SK-N-SH treated with all-trans-retinoic acid at 6 μM for 48 hours (cell line): ENCODE measurements around the gene LENG1.
"Not testable (repeated sequence)": the region's sequence is repeated elsewhere in the genome, so short reads cannot be mapped to it uniquely, and the experiment has no call there.

ENCODE experiments used
- ATAC-seq: fragments of 200-7000 bp; cut with Tn5 transposase; 3 replicates; pipeline ENCODE4 v1.9.1; 2020; ENCODE audit warnings: mild to moderate bottlenecking, moderate library complexity
- BACH2 ChIP-seq: fragments of 250-450 bp; sonication (Bioruptor Pico); IDR thresholded peaks from 2 replicates; pipeline ENCODE4 v1.9.0; 2021; ENCODE audit warnings: mild to moderate bottlenecking, borderline replicate concordance
- CSDC2 ChIP-seq: fragments of 250-450 bp; sonication (Bioruptor Pico); IDR thresholded peaks from 2 replicates; pipeline ENCODE4 v1.5.0; 2020; ENCODE audit warnings: mild to moderate bottlenecking, moderate library complexity
- GLIS3 ChIP-seq: fragments of 250-450 bp; sonication (Bioruptor Pico); IDR thresholded peaks from 2 replicates; pipeline ENCODE4 v1.5.0; 2020; ENCODE audit warnings: mild to moderate bottlenecking, moderate library complexity
- ISL1 ChIP-seq: fragments of 250-450 bp; sonication (Bioruptor Pico); IDR thresholded peaks from 2 replicates; pipeline ENCODE4 v2.1.2; 2022; ENCODE audit warnings: mild to moderate bottlenecking, moderate library complexity
- OSR1 ChIP-seq: fragments of 250-450 bp; sonication (Bioruptor Pico); IDR thresholded peaks from 2 replicates; pipeline ENCODE4 v1.8.0; 2022; ENCODE audit warnings: moderate library complexity, mild to moderate bottlenecking, inconsistent platforms
- RARB ChIP-seq: fragments of 250-450 bp; sonication (Bioruptor Pico); IDR thresholded peaks from 2 replicates; pipeline ENCODE4 v1.8.0; 2021; ENCODE audit warnings: mild to moderate bottlenecking, moderate library complexity
- SNAI2 ChIP-seq: fragments of 250-450 bp; sonication (Bioruptor Pico); IDR thresholded peaks from 2 replicates; pipeline ENCODE4 v1.5.0; 2020; ENCODE audit warnings: mild to moderate bottlenecking, moderate library complexity
- TOX ChIP-seq: fragments of 250-450 bp; sonication (Bioruptor Pico); IDR thresholded peaks from 2 replicates; pipeline ENCODE4 v1.8.0; 2021; ENCODE audit warnings: mild to moderate bottlenecking, moderate library complexity, borderline replicate concordance
- ZC3H10 ChIP-seq: fragments of 250-450 bp; sonication (Bioruptor Pico); IDR thresholded peaks from 2 replicates; pipeline ENCODE4 v1.5.1; 2021; ENCODE audit warnings: mild to moderate bottlenecking, moderate library complexity
- ZFP30 ChIP-seq: fragments of 450-650 bp; formaldehyde crosslinking; IDR thresholded peaks from 2 replicates; pipeline ENCODE4 v1.5.0; 2022; ENCODE audit warnings: mild to moderate bottlenecking, moderate library complexity
- ZNF565 ChIP-seq: fragments of 450-650 bp; formaldehyde crosslinking; conservative IDR thresholded peaks from 2 replicates; pipeline ENCODE4 v1.5.0; 2020; ENCODE audit warnings: low read depth, mild to moderate bottlenecking, moderate library complexity
- TF ChIP-seq, protein P1 (sequence below): fragments of 250-450 bp; sonication (Bioruptor Pico); IDR thresholded peaks from 2 replicates; pipeline ENCODE4 v1.5.1; 2021; ENCODE audit warnings: mild to moderate bottlenecking, moderate library complexity
- TF ChIP-seq, protein P2 (sequence below): fragments of 250-450 bp; sonication (Bioruptor Pico); IDR thresholded peaks from 2 replicates; pipeline ENCODE4 v1.8.0; 2021; ENCODE audit warnings: low read depth, mild to moderate bottlenecking, moderate library complexity, borderline replicate concordance
- TF ChIP-seq, protein P3 (sequence below): fragments of 250-450 bp; sonication (Bioruptor Pico); IDR thresholded peaks from 2 replicates; pipeline ENCODE4 v1.5.0; 2020; ENCODE audit warnings: mild to moderate bottlenecking, moderate library complexity
- TF ChIP-seq, protein P4 (sequence below): fragments of 250-450 bp; sonication (Bioruptor Pico); IDR thresholded peaks from 2 replicates; pipeline ENCODE4 v1.5.1; 2020; ENCODE audit warnings: low read depth, mild to moderate bottlenecking, moderate library complexity

Gene LENG1

DNA sequence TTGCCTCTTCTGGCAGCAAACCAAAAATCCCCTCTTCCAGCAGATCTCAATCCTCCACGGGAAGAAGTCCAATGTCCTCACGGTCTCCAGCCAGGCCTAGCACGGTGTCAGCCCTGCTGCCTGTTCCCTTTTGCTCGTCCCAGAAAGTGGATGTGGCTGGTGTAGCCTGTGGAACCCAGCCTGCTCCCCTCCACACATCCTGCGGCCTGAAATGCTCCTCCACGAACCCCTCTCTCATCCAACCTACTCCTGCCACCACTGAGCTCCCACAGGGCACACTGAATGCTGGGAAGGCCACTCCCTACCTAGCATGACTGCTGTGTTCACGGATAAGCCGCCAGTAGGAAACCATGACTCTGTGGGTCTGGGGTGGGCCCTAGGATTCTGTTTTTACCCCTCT lies 26.8 kb upstream of the LENG1 start (continued):
- no peak for TF ChIP-seq OSR1 (CRISPR knock-in tag)
- no peak for TF ChIP-seq BACH2 (CRISPR knock-in tag)
- TF ChIP-seq CSDC2 (CRISPR knock-in tag) = no peak
- TF ChIP-seq, all 23 proteins: peak for 0

DNA sequence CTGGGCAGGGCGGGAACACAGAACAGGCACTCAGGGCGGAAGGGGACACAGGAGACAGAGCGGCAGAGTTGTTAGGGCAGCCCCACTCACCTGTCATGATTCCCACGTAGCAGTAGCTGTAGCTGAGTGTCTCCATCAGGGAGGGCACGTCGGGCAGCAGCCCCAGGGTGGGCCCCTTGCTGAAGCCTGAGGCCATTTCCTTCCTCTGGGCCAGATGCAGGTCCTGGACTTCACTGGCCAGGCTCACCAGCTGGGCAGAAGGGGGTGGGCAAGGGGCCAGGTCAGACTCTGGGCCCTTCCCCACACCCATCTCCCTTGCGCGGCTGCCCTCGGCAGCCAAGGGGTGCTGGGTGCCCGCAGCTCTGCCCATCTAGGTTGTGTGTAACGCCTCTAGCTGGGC lies 23.9 kb upstream of the LENG1 start:
- TF ChIP-seq, protein P1, sequence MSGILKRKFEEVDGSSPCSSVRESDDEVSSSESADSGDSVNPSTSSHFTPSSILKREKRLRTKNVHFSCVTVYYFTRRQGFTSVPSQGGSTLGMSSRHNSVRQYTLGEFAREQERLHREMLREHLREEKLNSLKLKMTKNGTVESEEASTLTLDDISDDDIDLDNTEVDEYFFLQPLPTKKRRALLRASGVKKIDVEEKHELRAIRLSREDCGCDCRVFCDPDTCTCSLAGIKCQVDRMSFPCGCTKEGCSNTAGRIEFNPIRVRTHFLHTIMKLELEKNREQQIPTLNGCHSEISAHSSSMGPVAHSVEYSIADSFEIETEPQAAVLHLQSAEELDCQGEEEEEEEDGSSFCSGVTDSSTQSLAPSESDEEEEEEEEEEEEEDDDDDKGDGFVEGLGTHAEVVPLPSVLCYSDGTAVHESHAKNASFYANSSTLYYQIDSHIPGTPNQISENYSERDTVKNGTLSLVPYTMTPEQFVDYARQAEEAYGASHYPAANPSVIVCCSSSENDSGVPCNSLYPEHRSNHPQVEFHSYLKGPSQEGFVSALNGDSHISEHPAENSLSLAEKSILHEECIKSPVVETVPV (CRISPR knock-in tag) = no peak
- TF ChIP-seq, protein P2, sequence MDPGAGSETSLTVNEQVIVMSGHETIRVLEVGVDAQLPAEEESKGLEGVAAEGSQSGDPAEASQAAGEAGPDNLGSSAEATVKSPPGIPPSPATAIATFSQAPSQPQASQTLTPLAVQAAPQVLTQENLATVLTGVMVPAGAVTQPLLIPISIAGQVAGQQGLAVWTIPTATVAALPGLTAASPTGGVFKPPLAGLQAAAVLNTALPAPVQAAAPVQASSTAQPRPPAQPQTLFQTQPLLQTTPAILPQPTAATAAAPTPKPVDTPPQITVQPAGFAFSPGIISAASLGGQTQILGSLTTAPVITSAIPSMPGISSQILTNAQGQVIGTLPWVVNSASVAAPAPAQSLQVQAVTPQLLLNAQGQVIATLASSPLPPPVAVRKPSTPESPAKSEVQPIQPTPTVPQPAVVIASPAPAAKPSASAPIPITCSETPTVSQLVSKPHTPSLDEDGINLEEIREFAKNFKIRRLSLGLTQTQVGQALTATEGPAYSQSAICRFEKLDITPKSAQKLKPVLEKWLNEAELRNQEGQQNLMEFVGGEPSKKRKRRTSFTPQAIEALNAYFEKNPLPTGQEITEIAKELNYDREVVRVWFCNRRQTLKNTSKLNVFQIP (CRISPR knock-in tag) = no peak
- no peak for TF ChIP-seq SNAI2 (CRISPR knock-in tag)
- TF ChIP-seq, protein P3, sequence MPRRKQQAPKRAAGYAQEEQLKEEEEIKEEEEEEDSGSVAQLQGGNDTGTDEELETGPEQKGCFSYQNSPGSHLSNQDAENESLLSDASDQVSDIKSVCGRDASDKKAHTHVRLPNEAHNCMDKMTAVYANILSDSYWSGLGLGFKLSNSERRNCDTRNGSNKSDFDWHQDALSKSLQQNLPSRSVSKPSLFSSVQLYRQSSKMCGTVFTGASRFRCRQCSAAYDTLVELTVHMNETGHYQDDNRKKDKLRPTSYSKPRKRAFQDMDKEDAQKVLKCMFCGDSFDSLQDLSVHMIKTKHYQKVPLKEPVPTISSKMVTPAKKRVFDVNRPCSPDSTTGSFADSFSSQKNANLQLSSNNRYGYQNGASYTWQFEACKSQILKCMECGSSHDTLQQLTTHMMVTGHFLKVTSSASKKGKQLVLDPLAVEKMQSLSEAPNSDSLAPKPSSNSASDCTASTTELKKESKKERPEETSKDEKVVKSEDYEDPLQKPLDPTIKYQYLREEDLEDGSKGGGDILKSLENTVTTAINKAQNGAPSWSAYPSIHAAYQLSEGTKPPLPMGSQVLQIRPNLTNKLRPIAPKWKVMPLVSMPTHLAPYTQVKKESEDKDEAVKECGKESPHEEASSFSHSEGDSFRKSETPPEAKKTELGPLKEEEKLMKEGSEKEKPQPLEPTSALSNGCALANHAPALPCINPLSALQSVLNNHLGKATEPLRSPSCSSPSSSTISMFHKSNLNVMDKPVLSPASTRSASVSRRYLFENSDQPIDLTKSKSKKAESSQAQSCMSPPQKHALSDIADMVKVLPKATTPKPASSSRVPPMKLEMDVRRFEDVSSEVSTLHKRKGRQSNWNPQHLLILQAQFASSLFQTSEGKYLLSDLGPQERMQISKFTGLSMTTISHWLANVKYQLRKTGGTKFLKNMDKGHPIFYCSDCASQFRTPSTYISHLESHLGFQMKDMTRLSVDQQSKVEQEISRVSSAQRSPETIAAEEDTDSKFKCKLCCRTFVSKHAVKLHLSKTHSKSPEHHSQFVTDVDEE (CRISPR knock-in tag) = no peak
- no peak for TF ChIP-seq ZFP30 (CRISPR knock-in tag)
- no peak for TF ChIP-seq ISL1 (CRISPR knock-in tag)
- TF ChIP-seq RARB = no peak
- TF ChIP-seq GLIS3 = no peak
- no peak for TF ChIP-seq BACH2 (CRISPR knock-in tag)
- ATAC-seq = no peak

DNA sequence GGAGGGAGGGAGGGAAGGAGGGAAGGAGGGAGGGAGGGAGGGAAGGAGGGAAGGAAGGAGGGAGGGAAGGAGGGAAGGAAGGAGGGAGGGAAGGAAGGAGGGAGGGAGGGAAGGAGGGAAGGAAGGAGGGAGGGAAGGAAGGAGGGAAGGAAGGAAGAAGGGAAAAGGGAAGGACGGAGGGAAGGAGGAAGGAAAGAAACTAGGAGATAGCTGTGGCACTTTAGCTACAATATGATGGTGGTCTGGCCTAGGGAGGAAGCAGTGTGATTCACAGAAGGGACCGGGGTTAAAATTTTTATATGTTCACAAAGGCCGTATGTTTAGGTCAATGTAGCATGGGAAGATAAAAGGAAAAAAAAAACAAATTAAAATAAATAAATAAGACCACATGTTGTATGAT lies 22.4 kb upstream of the LENG1 start:
- ATAC-seq = not testable (repeated sequence)

DNA sequence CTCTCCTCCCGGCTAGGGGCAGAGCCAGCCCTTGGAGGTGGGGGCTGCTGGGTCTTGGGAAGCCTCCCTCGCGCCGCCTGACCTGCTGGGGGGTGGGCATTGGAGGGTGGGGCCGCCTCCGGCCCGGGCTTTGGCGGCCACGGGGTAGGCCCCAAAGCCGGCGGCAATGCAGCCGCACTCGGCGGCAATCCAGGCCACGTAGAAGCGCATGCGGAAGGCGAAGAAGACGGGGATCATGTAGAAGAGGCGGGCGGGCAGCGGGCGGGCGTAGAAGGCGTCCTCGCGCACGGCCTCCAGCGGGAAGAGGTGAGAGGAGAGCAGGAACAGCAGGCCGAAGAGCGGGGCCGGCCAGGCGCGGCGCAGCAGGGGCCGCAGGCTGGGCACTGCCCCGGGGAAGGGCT lies 21.2 kb upstream of the LENG1 start:
- ATAC-seq = no peak
- TF ChIP-seq ISL1 (CRISPR knock-in tag) (no peak), TOX (no peak), OSR1 (CRISPR knock-in tag) (no peak), ZC3H10 (CRISPR knock-in tag) (no peak), ZFP30 (CRISPR knock-in tag) (no peak), ZNF565 (CRISPR knock-in tag) (no peak), CSDC2 (CRISPR knock-in tag) (no peak), SNAI2 (CRISPR knock-in tag) (no peak)
- TF ChIP-seq, protein P4, sequence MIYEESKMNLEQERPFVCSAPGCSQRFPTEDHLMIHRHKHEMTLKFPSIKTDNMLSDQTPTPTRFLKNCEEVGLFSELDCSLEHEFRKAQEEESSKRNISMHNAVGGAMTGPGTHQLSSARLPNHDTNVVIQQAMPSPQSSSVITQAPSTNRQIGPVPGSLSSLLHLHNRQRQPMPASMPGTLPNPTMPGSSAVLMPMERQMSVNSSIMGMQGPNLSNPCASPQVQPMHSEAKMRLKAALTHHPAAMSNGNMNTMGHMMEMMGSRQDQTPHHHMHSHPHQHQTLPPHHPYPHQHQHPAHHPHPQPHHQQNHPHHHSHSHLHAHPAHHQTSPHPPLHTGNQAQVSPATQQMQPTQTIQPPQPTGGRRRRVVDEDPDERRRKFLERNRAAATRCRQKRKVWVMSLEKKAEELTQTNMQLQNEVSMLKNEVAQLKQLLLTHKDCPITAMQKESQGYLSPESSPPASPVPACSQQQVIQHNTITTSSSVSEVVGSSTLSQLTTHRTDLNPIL (CRISPR knock-in tag) = no peak
- TF ChIP-seq, protein P2 (CRISPR knock-in tag) = no peak
- TF ChIP-seq, protein P1 (CRISPR knock-in tag) = no peak
